ENCODE data around the gene EHMT1.
"Not testable (repeated sequence)": the region's sequence is repeated elsewhere in the genome, so short reads cannot be mapped to it uniquely, and the experiment has no call there.

The EHMT1 gene

GRCh38 chr9:137764171-137764671 is 145.4 kb downstream of the EHMT1 start:
- DNase-seq: no peak

- DNase-seq: no peak
These were observed 146.2 kb downstream of the EHMT1 start for GRCh38 chr9:137764981-137765380.

GRCh38 chr9:137765536-137765935 is 146.7 kb downstream of the EHMT1 start:
- DNase-seq: no peak

GRCh38 chr9:137771580-137771979 is 152.8 kb downstream of the EHMT1 start:
- no peak for DNase-seq

- DNase-seq: no peak
These were observed 153.6 kb downstream of the EHMT1 start for GRCh38 chr9:137772281-137772873.

- no peak for DNase-seq
These were observed 156.1 kb downstream of the EHMT1 start for GRCh38 chr9:137774775-137775386.

GRCh38 chr9:137776306-137776995 is 157.6 kb downstream of the EHMT1 start:
- DNase-seq: no peak

GRCh38 chr9:137777761-137778160 is 159.0 kb downstream of the EHMT1 start:
- no peak for DNase-seq

GRCh38 chr9:137778336-137778735 is 159.5 kb downstream of the EHMT1 start:
- no peak for DNase-seq

- DNase-seq: no peak
These were observed 160.1 kb downstream of the EHMT1 start for GRCh38 chr9:137778914-137779313.

GRCh38 chr9:137780031-137780430 is 161.2 kb downstream of the EHMT1 start:
- not testable (repeated sequence) for DNase-seq

- no peak for DNase-seq
These were observed 163.2 kb downstream of the EHMT1 start for GRCh38 chr9:137781906-137782585.

GRCh38 chr9:137783521-137783920 is 164.7 kb downstream of the EHMT1 start:
- no peak for DNase-seq

- no peak for DNase-seq
These were observed 165.2 kb downstream of the EHMT1 start for GRCh38 chr9:137784046-137784445.

GRCh38 chr9:137784641-137785513 is 166.1 kb downstream of the EHMT1 start:
- no peak for DNase-seq

- no peak for DNase-seq
These were observed 166.9 kb downstream of the EHMT1 start for GRCh38 chr9:137785704-137786161.

- DNase-seq: no peak
These were observed 167.7 kb downstream of the EHMT1 start for GRCh38 chr9:137786511-137786920.

GRCh38 chr9:137787381-137787780 is 168.6 kb downstream of the EHMT1 start:
- DNase-seq: no peak

GRCh38 chr9:137787786-137788505 is 169.1 kb downstream of the EHMT1 start:
- DNase-seq: no peak

- DNase-seq: no peak
These were observed 169.9 kb downstream of the EHMT1 start for GRCh38 chr9:137788561-137789294.
